Stimulated activated CD8-positive, alpha-beta memory T cell treated with anti-CD3 and anti-CD28 coated beads, Interleukin-2, amount 100 ng/mL, for 48 hours (primary cell): ENCODE measurements around the gene NACC2.

Source experiments
- DNase-seq, 2 donors: peaks; one replicate each; pipeline ENCODE4 v3.0.0-alpha.2; 2020; ENCODE audit warnings: low read depth in 2 of 2

NACC2 gene

GRCh38 chr9:135994501-135995192, 100.4 kb downstream of the NACC2 start:
- DNase-seq, result no peak

GRCh38 chr9:135993765-135994500, 101.2 kb downstream of the NACC2 start:
- DNase-seq, result no peak

- DNase-seq, result no peak
These were observed 101.7 kb downstream of the NACC2 start for GRCh38 chr9:135993409-135993742.

GRCh38 chr9:135992486-135993408, 102.3 kb downstream of the NACC2 start:
- DNase-seq, result peak in 1 of 2 donors; percentile 17

- no peak for DNase-seq
These were observed 103.3 kb downstream of the NACC2 start for GRCh38 chr9:135991771-135992170.

GRCh38 chr9:135990468-135991429, 104.3 kb downstream of the NACC2 start:
- peak in 1 of 2 donors; percentile 18 for DNase-seq

GRCh38 chr9:135989722-135990467, 105.2 kb downstream of the NACC2 start:
- DNase-seq, result no peak

GRCh38 chr9:135989157-135989556, 105.9 kb downstream of the NACC2 start:
- DNase-seq, result no peak

- DNase-seq, result no peak
These were observed 106.6 kb downstream of the NACC2 start for GRCh38 chr9:135988493-135988892.

GRCh38 chr9:135987838-135988404, 107.2 kb downstream of the NACC2 start:
- DNase-seq, result no peak

GRCh38 chr9:135986605-135987004, 108.5 kb downstream of the NACC2 start:
- no peak for DNase-seq

GRCh38 chr9:135985889-135986288, 109.2 kb downstream of the NACC2 start:
- DNase-seq, result no peak

GRCh38 chr9:135985459-135985774, 109.7 kb downstream of the NACC2 start:
- no peak for DNase-seq

GRCh38 chr9:135984072-135984710, 110.9 kb downstream of the NACC2 start:
- DNase-seq, result no peak

- DNase-seq, result no peak
These were observed 111.6 kb downstream of the NACC2 start for GRCh38 chr9:135983208-135984071.

GRCh38 chr9:135982499-135983207, 112.4 kb downstream of the NACC2 start:
- no peak for DNase-seq

- DNase-seq, result no peak
These were observed 114.0 kb downstream of the NACC2 start for GRCh38 chr9:135980926-135981630.
